Activated naive CD8-positive, alpha-beta T cell treated with anti-CD3 and anti-CD28 coated beads, Interleukin-2, amount 50 U/mL, for 24 hours (primary cell): ENCODE data around the gene NBEA.

Experiments
- ATAC-seq: fragments of 150-1000 bp; cut with Tn5 transposase; one replicate; pipeline ENCODE4 v1.10.0; 2021
- DNase-seq: peaks from one replicate; pipeline ENCODE4 v3.0.0; 2021
- H3K27ac Mint-ChIP-seq: one replicate; pipeline ENCODE4 v1.8.0; 2021; ENCODE audit warnings: mild to moderate bottlenecking, mixed read lengths
- H3K27me3 Mint-ChIP-seq: one replicate; pipeline ENCODE4 v1.8.0; 2021; ENCODE audit warnings: mixed read lengths
- H3K36me3 Mint-ChIP-seq: one replicate; pipeline ENCODE4 v1.8.0; 2021; ENCODE audit warnings: low read depth, mixed read lengths
- H3K4me1 Mint-ChIP-seq: one replicate; pipeline ENCODE4 v1.8.0; 2021; ENCODE audit warnings: mixed read lengths
- H3K4me3 Mint-ChIP-seq: one replicate; pipeline ENCODE4 v1.8.0; 2021; ENCODE audit warnings: mild to moderate bottlenecking, moderate library complexity, mixed read lengths
- H3K9me3 Mint-ChIP-seq: one replicate; pipeline ENCODE4 v1.8.0; 2021; ENCODE audit warnings: mixed read lengths

NBEA gene

DNA sequence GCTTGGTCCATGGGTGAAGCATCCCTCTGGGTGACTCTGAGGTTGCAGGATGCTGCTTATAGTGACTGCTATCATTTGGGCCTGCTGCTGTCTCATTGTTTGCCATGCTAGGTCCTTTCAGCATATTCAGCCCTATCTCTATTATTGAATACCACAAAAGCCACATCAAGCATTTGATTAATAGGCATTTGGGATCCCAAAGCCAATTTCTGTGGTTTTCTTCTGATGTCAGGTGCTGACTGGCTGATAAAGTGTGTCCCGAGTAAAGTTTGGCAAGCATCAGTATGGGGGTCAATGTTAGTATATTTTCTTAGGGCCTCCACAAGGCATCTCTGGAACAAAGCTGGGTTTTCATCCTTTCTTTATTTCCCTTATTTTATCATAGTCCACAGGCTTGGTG is 204.6 kb downstream of the NBEA start:
- Mint-ChIP-seq H3K4me1 (no peaks in the 10 kb centered on the region), H3K27ac (no peak overlapping the region), H3K4me3 (no peak overlapping the region), H3K27me3 (no peaks in the 10 kb centered on the region), H3K9me3 (no peaks in the 10 kb centered on the region), H3K36me3 (peaks cover 4% of the 10 kb centered on the region)
- DNase-seq: no peak
- no peak for ATAC-seq

DNA sequence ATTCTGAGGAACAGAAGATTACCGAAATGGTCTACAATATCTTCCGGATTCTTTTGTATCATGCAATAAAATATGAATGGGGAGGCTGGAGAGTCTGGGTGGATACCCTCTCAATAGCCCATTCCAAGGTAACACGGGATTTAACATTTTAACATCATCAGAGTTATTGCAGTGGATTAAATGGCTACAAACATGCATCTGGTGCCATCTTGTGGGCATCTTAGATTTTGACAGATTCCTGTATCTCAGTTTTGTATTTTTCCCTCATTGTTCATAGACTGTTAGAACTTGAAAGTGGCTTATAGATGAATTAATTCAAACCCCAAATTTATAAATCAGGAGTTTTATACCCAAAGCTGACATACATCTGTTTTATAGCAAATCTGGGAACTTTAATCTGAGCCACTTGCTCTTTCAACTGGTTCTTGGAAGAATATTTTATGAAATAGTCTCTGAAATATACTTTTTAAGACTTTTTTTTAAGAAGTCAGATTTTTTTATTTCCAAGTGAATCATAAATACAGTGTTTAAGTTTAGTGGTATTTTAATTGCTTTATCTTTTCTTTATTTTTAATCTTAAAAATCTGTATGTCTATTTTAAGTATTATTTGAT is 215.2 kb downstream of the NBEA start:
- no peaks in the 10 kb centered on the region for H3K27me3 Mint-ChIP-seq
- no peaks in the 10 kb centered on the region for H3K9me3 Mint-ChIP-seq
- no peaks in the 10 kb centered on the region for H3K36me3 Mint-ChIP-seq
- H3K27ac Mint-ChIP-seq: no peak overlapping the region
- H3K4me3 Mint-ChIP-seq: no peak overlapping the region
- peak; percentile 11 for DNase-seq
- peaks cover under 1% of the 10 kb centered on the region for H3K4me1 Mint-ChIP-seq
- no peak for ATAC-seq

DNA sequence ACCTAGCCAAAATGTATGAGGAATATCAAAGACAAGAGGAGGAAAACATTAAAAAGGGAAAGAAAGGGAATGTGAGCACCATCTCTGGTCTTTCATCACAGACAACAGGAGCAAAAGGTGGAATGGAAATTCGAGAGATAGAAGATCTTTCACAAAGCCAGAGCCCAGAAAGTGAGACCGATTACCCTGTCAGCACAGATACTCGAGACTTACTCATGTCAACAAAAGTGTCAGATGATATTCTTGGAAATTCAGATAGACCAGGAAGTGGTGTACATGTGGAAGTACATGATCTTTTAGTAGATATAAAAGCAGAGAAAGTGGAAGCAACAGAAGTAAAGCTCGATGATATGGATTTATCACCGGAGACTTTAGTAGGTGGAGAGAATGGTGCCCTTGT is 217.0 kb downstream of the NBEA start:
- no peaks in the 10 kb centered on the region for H3K36me3 Mint-ChIP-seq
- H3K27me3 Mint-ChIP-seq: no peaks in the 10 kb centered on the region
- H3K4me3 Mint-ChIP-seq: no peak overlapping the region
- no peaks in the 10 kb centered on the region for H3K9me3 Mint-ChIP-seq
- no peak for DNase-seq
- H3K27ac Mint-ChIP-seq: no peak overlapping the region
- ATAC-seq: no peak
- H3K4me1 Mint-ChIP-seq: peaks cover 5% of the 10 kb centered on the region

DNA sequence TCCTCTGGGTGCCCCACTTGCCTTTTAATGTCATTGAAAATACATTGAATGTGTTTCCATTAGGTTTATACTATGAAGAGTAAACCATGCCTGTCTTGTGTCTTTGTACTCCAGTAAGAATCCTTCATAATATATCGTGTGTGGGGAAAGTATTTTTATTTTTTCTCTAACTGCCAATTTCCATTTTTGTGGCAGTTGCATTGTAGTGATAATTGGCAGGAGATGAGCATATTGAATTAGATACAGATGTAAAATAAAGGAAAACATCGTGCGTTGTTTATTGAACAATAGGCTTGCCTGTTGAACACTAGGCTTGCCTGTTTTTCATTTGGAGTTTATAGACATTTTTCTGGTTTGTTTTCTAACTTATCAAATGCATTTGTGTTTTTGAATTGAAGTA is 218.8 kb downstream of the NBEA start:
- no peak for DNase-seq
- peaks cover 5% of the 10 kb centered on the region for H3K4me1 Mint-ChIP-seq
- no peak for ATAC-seq
- no peaks in the 10 kb centered on the region for H3K27me3 Mint-ChIP-seq
- no peak overlapping the region for H3K4me3 Mint-ChIP-seq
- no peaks in the 10 kb centered on the region for H3K36me3 Mint-ChIP-seq
- no peaks in the 10 kb centered on the region for H3K9me3 Mint-ChIP-seq
- H3K27ac Mint-ChIP-seq: no peak overlapping the region

DNA sequence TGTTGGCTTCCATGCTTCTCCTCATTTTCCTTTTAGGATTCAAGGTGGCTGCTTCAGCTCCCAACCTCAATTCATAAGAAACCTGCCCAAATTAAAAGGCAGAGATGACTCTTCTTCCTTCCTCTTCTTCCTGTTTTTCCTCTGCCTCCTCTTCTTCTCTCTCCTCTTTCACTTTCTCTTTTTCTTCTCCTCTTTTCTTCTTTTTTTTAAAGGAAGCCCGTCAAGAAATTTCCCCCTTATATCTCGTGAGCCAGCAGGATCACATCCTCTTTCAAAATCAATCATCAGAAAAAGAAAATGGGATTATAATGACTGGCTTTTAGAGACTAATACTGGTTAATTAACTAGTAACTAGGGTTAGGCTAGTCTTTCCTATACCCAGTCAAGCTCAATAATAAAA is 220.3 kb downstream of the NBEA start:
- Mint-ChIP-seq H3K27ac (no peak overlapping the region), H3K4me3 (no peak overlapping the region), H3K4me1 (peaks cover 5% of the 10 kb centered on the region), H3K27me3 (no peaks in the 10 kb centered on the region), H3K9me3 (no peaks in the 10 kb centered on the region), H3K36me3 (no peaks in the 10 kb centered on the region)
- DNase-seq: no peak
- no peak for ATAC-seq

DNA sequence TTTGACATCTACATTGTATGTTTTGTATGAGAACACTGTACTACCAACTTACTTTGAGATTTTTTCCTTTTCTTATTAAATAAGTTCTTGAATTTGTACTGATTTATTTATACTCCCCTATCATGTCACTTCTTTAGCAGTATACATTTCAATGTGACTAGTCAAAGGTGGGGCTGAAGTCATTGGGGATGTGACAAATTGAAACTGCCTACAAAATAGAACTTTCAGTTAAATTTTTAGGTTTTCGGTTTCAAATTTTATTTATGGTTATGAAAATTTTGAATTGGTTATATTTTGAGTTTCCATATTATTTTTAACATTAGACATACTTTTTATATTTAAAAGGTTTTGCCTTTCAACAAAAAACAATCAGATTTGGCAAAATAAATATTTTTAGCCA is 221.6 kb downstream of the NBEA start:
- ATAC-seq: no peak
- no peak overlapping the region for H3K27ac Mint-ChIP-seq
- H3K9me3 Mint-ChIP-seq: no peaks in the 10 kb centered on the region
- no peak overlapping the region for H3K4me3 Mint-ChIP-seq
- H3K36me3 Mint-ChIP-seq: no peaks in the 10 kb centered on the region
- no peaks in the 10 kb centered on the region for H3K27me3 Mint-ChIP-seq
- peaks cover 5% of the 10 kb centered on the region for H3K4me1 Mint-ChIP-seq
- DNase-seq: no peak

DNA sequence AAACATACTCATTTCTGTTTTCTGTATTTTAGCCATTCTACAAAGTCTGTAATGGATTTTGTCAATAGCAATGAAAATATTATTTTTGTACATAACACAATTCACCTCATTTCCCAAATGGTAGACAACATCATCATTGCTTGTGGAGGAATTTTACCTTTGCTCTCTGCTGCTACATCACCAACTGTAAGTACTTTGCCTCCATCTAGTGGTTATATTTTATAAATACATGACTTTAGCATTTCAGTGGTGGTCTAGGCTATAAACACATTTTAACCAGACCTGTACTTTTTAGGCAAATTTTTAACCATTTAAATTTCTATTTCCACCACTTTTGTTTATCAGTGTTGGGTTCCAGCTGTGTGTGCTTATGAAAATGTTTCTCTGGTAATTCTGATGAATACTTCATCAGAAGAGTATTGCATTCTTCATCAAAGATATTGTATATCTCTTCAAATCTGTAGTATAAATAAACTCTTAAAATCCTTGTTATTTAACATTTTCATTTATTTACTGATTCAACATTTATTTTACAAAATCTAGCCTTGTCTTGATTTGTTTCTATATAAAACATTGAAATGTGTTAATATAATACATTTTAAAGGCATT is 222.4 kb downstream of the NBEA start:
- Mint-ChIP-seq H3K4me3 (no peak overlapping the region), H3K36me3 (no peaks in the 10 kb centered on the region), H3K27me3 (no peaks in the 10 kb centered on the region), H3K4me1 (peaks cover 5% of the 10 kb centered on the region), H3K27ac (no peak overlapping the region), H3K9me3 (no peaks in the 10 kb centered on the region)
- no peak for ATAC-seq
- DNase-seq: no peak

DNA sequence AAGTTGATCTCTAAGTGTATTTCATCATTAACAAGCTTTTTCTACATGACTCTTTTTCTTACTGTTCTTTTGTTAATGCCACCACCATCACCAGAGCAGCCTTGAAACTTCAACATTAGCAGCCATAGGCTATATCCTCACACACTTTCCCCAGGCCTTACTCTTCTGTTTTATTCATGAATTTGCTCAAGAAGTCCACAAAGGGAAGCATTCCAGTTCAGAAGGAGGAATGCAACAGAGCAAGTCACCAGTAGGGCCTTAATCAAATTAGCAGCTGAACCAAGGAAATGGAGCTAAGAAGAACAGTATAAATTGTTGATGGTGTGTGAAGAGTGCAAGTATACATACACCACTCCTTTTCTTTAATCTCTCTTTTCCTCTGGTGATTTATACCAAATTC is 223.1 kb downstream of the NBEA start:
- H3K4me1 Mint-ChIP-seq: peaks cover 5% of the 10 kb centered on the region
- H3K36me3 Mint-ChIP-seq: no peaks in the 10 kb centered on the region
- ATAC-seq: no peak
- H3K4me3 Mint-ChIP-seq: no peak overlapping the region
- no peaks in the 10 kb centered on the region for H3K27me3 Mint-ChIP-seq
- no peak for DNase-seq
- no peak overlapping the region for H3K27ac Mint-ChIP-seq
- no peaks in the 10 kb centered on the region for H3K9me3 Mint-ChIP-seq

DNA sequence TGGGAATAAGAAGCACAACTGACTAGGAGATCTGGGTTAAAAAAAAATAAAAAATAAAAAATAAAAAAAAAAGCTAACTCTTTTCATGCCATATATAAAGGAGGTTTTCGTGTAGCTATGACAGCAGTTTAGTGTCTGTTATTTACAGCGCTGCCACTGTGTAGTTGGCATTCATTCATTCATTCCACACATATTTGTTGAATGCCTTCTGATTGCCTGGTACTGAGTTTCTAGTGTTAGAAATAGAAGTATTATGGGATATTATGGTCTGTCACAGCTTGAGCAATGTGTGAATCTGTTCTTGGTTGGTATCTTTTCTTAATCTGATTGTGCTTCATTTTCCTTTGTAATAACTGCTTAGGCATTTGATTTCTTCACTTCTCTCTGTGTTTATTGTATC is 237.4 kb downstream of the NBEA start:
- no peaks in the 10 kb centered on the region for H3K36me3 Mint-ChIP-seq
- no peak overlapping the region for H3K27ac Mint-ChIP-seq
- no peaks in the 10 kb centered on the region for H3K9me3 Mint-ChIP-seq
- H3K4me1 Mint-ChIP-seq: no peaks in the 10 kb centered on the region
- no peak overlapping the region for H3K4me3 Mint-ChIP-seq
- ATAC-seq (no peak), DNase-seq (no peak)
- H3K27me3 Mint-ChIP-seq: no peaks in the 10 kb centered on the region

DNA sequence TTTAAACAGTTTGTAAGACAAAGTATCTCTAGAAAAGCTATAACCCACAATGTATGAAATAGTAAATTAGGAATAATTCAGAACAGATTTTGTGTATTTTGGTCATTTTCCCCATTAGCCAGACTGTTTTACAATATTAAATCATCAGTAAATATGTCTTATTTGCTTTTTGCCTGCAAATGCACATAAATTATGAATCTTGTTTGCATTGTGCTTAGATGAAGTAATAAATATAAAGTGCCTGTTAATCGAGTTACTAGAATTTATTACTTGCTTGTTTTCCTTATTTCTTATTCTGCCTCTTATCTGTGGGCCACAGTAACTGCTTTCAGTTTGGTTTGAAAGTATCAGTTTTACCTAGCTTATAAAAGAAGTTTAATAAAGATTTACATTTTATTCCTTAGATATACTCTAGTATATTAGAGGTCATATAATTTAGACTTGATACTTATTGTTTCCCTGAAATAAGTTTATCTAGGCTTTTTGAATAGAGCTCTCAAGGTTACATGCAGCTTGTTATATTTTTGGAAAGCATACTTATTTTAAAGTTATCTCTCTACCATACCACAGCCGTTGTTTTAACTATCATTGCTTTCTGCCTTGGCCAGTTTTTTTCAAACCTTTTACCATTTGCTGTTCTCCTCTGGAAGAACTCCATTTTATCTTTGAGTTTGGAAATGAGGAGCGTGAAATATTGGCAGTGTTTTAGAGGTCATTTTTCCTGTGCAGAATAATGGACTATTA is 238.0 kb downstream of the NBEA start:
- H3K27me3 Mint-ChIP-seq: no peaks in the 10 kb centered on the region
- DNase-seq: no peak
- no peak for ATAC-seq
- no peak overlapping the region for H3K27ac Mint-ChIP-seq
- H3K4me1 Mint-ChIP-seq: no peaks in the 10 kb centered on the region
- no peaks in the 10 kb centered on the region for H3K9me3 Mint-ChIP-seq
- H3K4me3 Mint-ChIP-seq: no peak overlapping the region
- no peaks in the 10 kb centered on the region for H3K36me3 Mint-ChIP-seq

DNA sequence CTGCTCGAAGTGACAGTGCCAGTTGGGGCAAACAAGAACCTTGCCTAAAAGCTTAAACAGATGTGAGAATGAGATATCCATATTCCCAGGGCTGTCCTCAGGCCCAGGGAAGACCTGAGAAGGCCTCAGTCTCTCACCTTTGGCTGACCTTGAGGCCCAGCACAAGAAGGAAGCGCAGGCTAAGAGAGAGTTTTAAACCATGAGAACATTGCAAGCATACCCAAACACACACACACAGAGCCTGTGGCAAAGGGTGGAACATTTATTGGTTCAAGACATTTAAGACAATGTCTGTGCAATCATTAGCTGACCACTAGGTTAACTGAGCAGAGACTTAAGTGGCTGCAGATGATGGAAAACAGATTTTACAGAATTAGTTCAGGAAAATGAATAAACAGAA is 248.2 kb downstream of the NBEA start:
- Mint-ChIP-seq H3K4me1 (no peaks in the 10 kb centered on the region), H3K27me3 (no peaks in the 10 kb centered on the region), H3K9me3 (peaks cover 5% of the 10 kb centered on the region), H3K36me3 (no peaks in the 10 kb centered on the region), H3K27ac (no peak overlapping the region), H3K4me3 (no peak overlapping the region)
- DNase-seq: no peak
- no peak for ATAC-seq

DNA sequence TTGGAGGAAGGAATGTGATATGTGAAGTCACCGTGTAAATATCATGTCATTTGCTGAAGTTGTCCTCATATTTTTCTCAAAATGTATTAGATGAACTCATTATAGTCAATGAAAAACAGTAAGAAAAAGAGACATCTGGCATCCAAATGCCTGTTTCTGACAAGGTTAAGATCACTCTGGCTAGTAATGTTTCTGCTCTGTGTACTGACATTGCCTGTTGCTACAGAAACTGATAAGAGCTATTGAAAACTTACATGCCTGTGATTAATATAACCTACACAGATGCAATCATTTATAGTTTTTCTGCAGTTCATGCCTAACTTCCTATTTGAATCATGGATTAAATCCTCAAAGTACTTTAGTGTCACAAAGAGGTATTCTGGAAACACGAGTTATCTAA is 249.8 kb downstream of the NBEA start:
- no peaks in the 10 kb centered on the region for H3K4me1 Mint-ChIP-seq
- no peaks in the 10 kb centered on the region for H3K27me3 Mint-ChIP-seq
- H3K27ac Mint-ChIP-seq: no peak overlapping the region
- DNase-seq (no peak), ATAC-seq (no peak)
- H3K9me3 Mint-ChIP-seq: peaks cover 5% of the 10 kb centered on the region
- no peak overlapping the region for H3K4me3 Mint-ChIP-seq
- no peaks in the 10 kb centered on the region for H3K36me3 Mint-ChIP-seq

DNA sequence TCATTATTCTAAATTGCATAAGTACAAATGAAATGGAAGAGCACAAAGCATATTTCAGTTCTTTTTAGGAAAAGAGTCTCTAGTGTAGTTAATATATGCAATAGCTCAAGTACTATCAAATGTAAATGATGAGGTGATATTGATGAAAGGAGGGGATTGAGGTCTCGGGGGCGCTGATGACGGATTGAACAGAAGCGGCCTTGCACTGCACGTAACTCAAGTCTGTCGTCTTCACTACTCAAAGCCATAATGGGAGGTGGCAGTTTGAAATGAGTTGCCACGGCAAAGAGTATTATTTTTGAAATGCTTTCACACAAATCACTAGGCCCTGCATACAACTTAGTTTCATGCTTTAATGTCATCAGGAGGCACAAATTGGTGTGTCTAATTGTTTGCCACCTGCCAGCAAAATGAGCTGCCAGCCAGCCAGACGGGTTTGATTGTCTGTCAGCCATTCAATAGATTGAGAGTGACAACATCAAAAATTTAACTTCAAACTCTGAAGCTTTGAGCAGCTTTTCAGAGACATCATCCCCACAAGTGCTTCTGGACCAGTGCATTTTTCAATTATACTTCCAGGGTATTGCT is 256.6 kb downstream of the NBEA start:
- Mint-ChIP-seq H3K4me3 (no peak overlapping the region), H3K36me3 (no peaks in the 10 kb centered on the region), H3K27ac (no peak overlapping the region)

DNA sequence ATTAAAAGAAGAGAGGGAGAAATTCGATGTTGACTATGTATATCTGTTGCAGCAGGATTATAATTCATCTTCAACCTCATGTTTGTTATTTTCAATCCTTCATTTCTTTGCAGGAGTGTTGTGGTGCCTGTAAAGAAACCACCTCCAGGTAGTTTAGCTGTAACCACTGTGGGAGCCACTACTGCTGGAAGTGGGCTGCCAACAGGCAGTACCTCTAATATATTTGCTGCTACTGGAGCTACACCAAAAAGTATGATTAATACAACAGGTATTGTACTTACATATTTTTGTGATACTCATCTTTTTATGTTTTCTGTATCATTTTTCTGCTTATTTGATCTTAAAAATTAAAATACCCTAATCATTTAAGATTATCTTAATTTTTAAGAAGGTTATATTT is 266.5 kb downstream of the NBEA start:
- Mint-ChIP-seq H3K27ac (no peak overlapping the region), H3K36me3 (no peaks in the 10 kb centered on the region), H3K4me1 (no peaks in the 10 kb centered on the region), H3K27me3 (no peaks in the 10 kb centered on the region), H3K9me3 (no peaks in the 10 kb centered on the region), H3K4me3 (no peak overlapping the region)
- ATAC-seq (no peak), DNase-seq (no peak)

More for the DNA sequence above, 256.6 kb downstream of the NBEA start:
- ATAC-seq (no peak), DNase-seq (no peak)
- no peaks in the 10 kb centered on the region for H3K27me3 Mint-ChIP-seq
- no peaks in the 10 kb centered on the region for H3K9me3 Mint-ChIP-seq
- no peaks in the 10 kb centered on the region for H3K4me1 Mint-ChIP-seq

DNA sequence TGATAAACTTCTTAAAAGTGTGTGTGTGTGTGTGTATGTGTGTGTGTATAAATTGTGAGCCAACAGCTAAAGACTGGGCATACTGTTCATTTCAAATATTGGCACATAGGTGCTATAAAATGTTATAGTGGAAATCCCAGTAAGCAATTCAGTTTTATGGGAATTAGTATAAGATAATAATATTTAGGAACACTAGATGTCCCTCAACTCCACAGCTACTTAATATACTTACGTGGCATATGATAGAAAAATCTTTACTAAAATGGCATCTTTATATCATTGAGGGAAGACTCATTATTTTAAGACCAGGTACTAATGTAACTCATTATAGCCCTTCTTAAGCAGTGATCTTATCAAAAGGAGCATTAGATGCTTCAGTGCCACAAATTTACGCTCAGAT is 268.2 kb downstream of the NBEA start:
- Mint-ChIP-seq H3K27ac (no peak overlapping the region), H3K27me3 (no peaks in the 10 kb centered on the region), H3K4me1 (no peaks in the 10 kb centered on the region), H3K4me3 (no peak overlapping the region), H3K9me3 (no peaks in the 10 kb centered on the region), H3K36me3 (peaks cover 2% of the 10 kb centered on the region)
- ATAC-seq (no peak), DNase-seq (no peak)
